HG03432 (cell line): Measurements from ENCODE around the gene PDGFD.

Experiments used
- ATAC-seq: cut with Tn5 transposase; IDR thresholded peaks from one replicate; pipeline ENCODE4 v1.9.1; 2021; ENCODE audit warnings: mild to moderate bottlenecking, moderate library complexity; ENCODE audit not compliant: unreplicated experiment

PDGFD gene

GRCh38 chr11:103963648-103964047, 200.3 kb downstream of the PDGFD start:
- no peak for ATAC-seq

GRCh38 chr11:103961010-103961409, 202.9 kb downstream of the PDGFD start:
- no peak for ATAC-seq

- no peak for ATAC-seq
Observed at GRCh38 chr11:103960108-103960507, 203.8 kb downstream of the PDGFD start.

- ATAC-seq: peak; percentile 98
Observed at GRCh38 chr11:103959279-103959942, 204.5 kb downstream of the PDGFD start.

GRCh38 chr11:103958475-103959215, 205.3 kb downstream of the PDGFD start:
- ATAC-seq: peak; percentile 56

GRCh38 chr11:103953797-103954486, 210.0 kb downstream of the PDGFD start:
- ATAC-seq: no peak

- no peak for ATAC-seq
Observed at GRCh38 chr11:103949781-103950180, 214.2 kb downstream of the PDGFD start.

GRCh38 chr11:103948187-103948763, 215.7 kb downstream of the PDGFD start:
- no peak for ATAC-seq

- ATAC-seq: no peak
Observed at GRCh38 chr11:103947546-103947919, 216.4 kb downstream of the PDGFD start.

- no peak for ATAC-seq
Observed at GRCh38 chr11:103946793-103947545, 217.0 kb downstream of the PDGFD start.

- no peak for ATAC-seq
Observed at GRCh38 chr11:103944251-103944940, 219.6 kb downstream of the PDGFD start.

- ATAC-seq: no peak
Observed at GRCh38 chr11:103942646-103943045, 221.3 kb downstream of the PDGFD start.

GRCh38 chr11:103940551-103940950, 223.4 kb downstream of the PDGFD start:
- no peak for ATAC-seq

GRCh38 chr11:103939694-103940093, 224.3 kb downstream of the PDGFD start:
- peak; percentile 56 for ATAC-seq

GRCh38 chr11:103936059-103936458, 227.9 kb downstream of the PDGFD start:
- ATAC-seq: peak; percentile 49

- no peak for ATAC-seq
Observed at GRCh38 chr11:103935219-103935618, 228.7 kb downstream of the PDGFD start.

- peak; percentile 94 for ATAC-seq
Observed at GRCh38 chr11:103929170-103929903, 234.6 kb downstream of the PDGFD start.

GRCh38 chr11:103928802-103929161, 235.2 kb downstream of the PDGFD start:
- peak; percentile 21 for ATAC-seq

GRCh38 chr11:103928040-103928801, 235.7 kb downstream of the PDGFD start:
- no peak for ATAC-seq
